ENCODE data around the gene EIF3D.
"Not testable (repeated sequence)": the region's sequence is repeated elsewhere in the genome, so short reads cannot be mapped to it uniquely, and the experiment has no call there.

Gene EIF3D

GRCh38 chr22:36532466-36532865 lies 3.5 kb upstream of the EIF3D start:
- H3K27me3 ChIP-seq (ENCODE audit: control insufficient read depth, insufficient read depth, low read length), result no peaks in the 10 kb centered on the region
- no peak overlapping the region for H3K4me3 ChIP-seq (ENCODE audit: low read depth, low read length)
- TF ChIP-seq, protein P1, sequence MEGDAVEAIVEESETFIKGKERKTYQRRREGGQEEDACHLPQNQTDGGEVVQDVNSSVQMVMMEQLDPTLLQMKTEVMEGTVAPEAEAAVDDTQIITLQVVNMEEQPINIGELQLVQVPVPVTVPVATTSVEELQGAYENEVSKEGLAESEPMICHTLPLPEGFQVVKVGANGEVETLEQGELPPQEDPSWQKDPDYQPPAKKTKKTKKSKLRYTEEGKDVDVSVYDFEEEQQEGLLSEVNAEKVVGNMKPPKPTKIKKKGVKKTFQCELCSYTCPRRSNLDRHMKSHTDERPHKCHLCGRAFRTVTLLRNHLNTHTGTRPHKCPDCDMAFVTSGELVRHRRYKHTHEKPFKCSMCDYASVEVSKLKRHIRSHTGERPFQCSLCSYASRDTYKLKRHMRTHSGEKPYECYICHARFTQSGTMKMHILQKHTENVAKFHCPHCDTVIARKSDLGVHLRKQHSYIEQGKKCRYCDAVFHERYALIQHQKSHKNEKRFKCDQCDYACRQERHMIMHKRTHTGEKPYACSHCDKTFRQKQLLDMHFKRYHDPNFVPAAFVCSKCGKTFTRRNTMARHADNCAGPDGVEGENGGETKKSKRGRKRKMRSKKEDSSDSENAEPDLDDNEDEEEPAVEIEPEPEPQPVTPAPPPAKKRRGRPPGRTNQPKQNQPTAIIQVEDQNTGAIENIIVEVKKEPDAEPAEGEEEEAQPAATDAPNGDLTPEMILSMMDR (IDR thresholded peaks at IDR 0.05), result no peak
- no peaks in the 10 kb centered on the region for H3K4me1 ChIP-seq
- no peak overlapping the region for H3K27ac ChIP-seq
- H3K9me3 ChIP-seq (ENCODE audit: control insufficient read depth, low read length), result no peaks in the 10 kb centered on the region
- H3K79me2 ChIP-seq, result no peaks in the 10 kb centered on the region
- no peak overlapping the region for H3K4me2 ChIP-seq (ENCODE audit: low read length)
- no peak overlapping the region for H2AFZ ChIP-seq
- H3K9ac ChIP-seq, result no peak overlapping the region
- H3K36me3 ChIP-seq (ENCODE audit: control insufficient read depth, insufficient read depth, low read length), result no peaks in the 10 kb centered on the region

GRCh38 chr22:36528341-36528740 lies 625 bp downstream of the EIF3D start:
- peak overlapping the region; percentile 28 for H3K9ac ChIP-seq
- H3K27ac ChIP-seq, result peak overlapping the region; percentile 77
- H3K9me3 ChIP-seq (ENCODE audit: control insufficient read depth, low read length), result no peaks in the 10 kb centered on the region
- H3K79me2 ChIP-seq, result no peaks in the 10 kb centered on the region
- TF ChIP-seq, protein P1 (IDR thresholded peaks at IDR 0.05), result no peak
- H3K4me3 ChIP-seq (ENCODE audit: low read depth, low read length), result peak overlapping the region; percentile 89
- no peaks in the 10 kb centered on the region for H3K36me3 ChIP-seq (ENCODE audit: control insufficient read depth, insufficient read depth, low read length)
- H3K4me1 ChIP-seq, result no peaks in the 10 kb centered on the region
- H2AFZ ChIP-seq, result peak overlapping the region; percentile 88
- no peaks in the 10 kb centered on the region for H3K27me3 ChIP-seq (ENCODE audit: control insufficient read depth, insufficient read depth, low read length)
- peak overlapping the region; percentile 69 for H3K4me2 ChIP-seq (ENCODE audit: low read length)

- Histone ChIP-seq H2AFZ (no peak overlapping the region), H3K9me3 (ENCODE audit: control insufficient read depth, low read length) (no peaks in the 10 kb centered on the region), H3K4me2 (ENCODE audit: low read length) (no peak overlapping the region), H3K79me2 (no peaks in the 10 kb centered on the region), H3K4me3 (ENCODE audit: low read depth, low read length) (no peak overlapping the region), H3K27me3 (ENCODE audit: control insufficient read depth, insufficient read depth, low read length) (no peaks in the 10 kb centered on the region), H3K27ac (no peak overlapping the region), H3K9ac (no peak overlapping the region), H3K36me3 (ENCODE audit: control insufficient read depth, insufficient read depth, low read length) (no peaks in the 10 kb centered on the region), H3K4me1 (no peaks in the 10 kb centered on the region)
- TF ChIP-seq, protein P1 (IDR thresholded peaks at IDR 0.05), result no peak
Observed at GRCh38 chr22:36522662-36523061, 6.3 kb downstream of the EIF3D start.

GRCh38 chr22:36520423-36520822 lies 8.5 kb downstream of the EIF3D start:
- Histone ChIP-seq H3K4me3 (ENCODE audit: low read depth, low read length) (no peak overlapping the region), H3K36me3 (ENCODE audit: control insufficient read depth, insufficient read depth, low read length) (no peaks in the 10 kb centered on the region), H3K79me2 (no peaks in the 10 kb centered on the region), H3K4me2 (ENCODE audit: low read length) (no peak overlapping the region), H3K4me1 (no peaks in the 10 kb centered on the region), H3K9ac (no peak overlapping the region), H3K27me3 (ENCODE audit: control insufficient read depth, insufficient read depth, low read length) (no peaks in the 10 kb centered on the region), H2AFZ (no peak overlapping the region), H3K27ac (no peak overlapping the region), H3K9me3 (ENCODE audit: control insufficient read depth, low read length) (no peaks in the 10 kb centered on the region)
- TF ChIP-seq, protein P1 (IDR thresholded peaks at IDR 0.05), result no peak

DNA sequence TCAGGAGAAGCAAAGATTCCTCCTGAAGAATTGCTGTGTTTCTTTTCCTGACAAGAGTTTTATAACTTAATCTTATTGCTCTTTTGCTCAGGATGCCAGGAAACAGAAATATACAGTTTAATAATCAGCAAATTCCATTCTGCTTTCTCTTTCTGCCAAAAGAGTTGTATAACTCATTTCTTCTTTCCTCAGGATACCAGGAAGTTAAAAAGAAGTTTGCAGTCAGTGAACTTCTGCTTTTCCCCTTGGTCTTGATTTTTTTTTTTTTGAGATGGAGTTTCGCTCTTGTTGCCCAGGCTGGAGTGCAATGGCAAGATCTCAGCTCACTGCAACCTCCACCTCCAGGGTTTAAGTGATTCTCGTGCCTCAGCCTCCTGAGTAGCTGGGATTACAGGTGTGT lies 9.1 kb downstream of the EIF3D start:
- not testable (repeated sequence) for H3K9ac ChIP-seq; H2AFZ ChIP-seq; H3K36me3 ChIP-seq (ENCODE audit: control insufficient read depth, insufficient read depth, low read length); H3K4me3 ChIP-seq (ENCODE audit: low read depth, low read length); H3K9me3 ChIP-seq (ENCODE audit: control insufficient read depth, low read length); H3K27me3 ChIP-seq (ENCODE audit: control insufficient read depth, insufficient read depth, low read length); H3K4me2 ChIP-seq (ENCODE audit: low read length); H3K79me2 ChIP-seq; H3K4me1 ChIP-seq; H3K27ac ChIP-seq

All from parathyroid adenoma (tissue), 2 donors.